Measurements from ENCODE around the gene DOCK6. TPM values are rescaled to one million over a fixed set of nuclear protein-coding genes. Genes with fewer than 3 reads are reported as not detected.

The DOCK6 gene
- total RNA-seq, 1 donor = 13.6 TPM

GRCh38 chr19:11295665-11296245, 33.4 kb upstream of the DOCK6 start, which contains the start of gene TSPAN16:
Gene TSPAN16 (plus strand): TSS chr19:11296160. CDS start chr19:11296298, 138 bp downstream.
- no peak for DNase-seq (ENCODE audit: low read depth)
- no peak for TF ChIP-seq CTCF (IDR thresholded peaks at IDR 0.05; ENCODE audit: insufficient read depth, low read length)
- H3K4me3 ChIP-seq (ENCODE audit: low read depth, low read length) = no peak within 1 kb of the TSS

- no peak for TF ChIP-seq CTCF (IDR thresholded peaks at IDR 0.05; ENCODE audit: insufficient read depth, low read length)
- H3K4me3 ChIP-seq (ENCODE audit: low read depth, low read length) = no peak overlapping the region
- DNase-seq (ENCODE audit: low read depth) = no peak
Observed at GRCh38 chr19:11295180-11295579, 32.9 kb upstream of the DOCK6 start.

- peak overlapping the region; percentile 51 for H3K4me3 ChIP-seq (ENCODE audit: low read depth, low read length)
Observed at GRCh38 chr19:11293433-11294389, 31.4 kb upstream of the DOCK6 start.

GRCh38 chr19:11291991-11292390, 29.7 kb upstream of the DOCK6 start:
- no peak overlapping the region for H3K4me3 ChIP-seq (ENCODE audit: low read depth, low read length)
- DNase-seq (ENCODE audit: low read depth) = no peak
- TF ChIP-seq CTCF (IDR thresholded peaks at IDR 0.05; ENCODE audit: insufficient read depth, low read length) = no peak

More at GRCh38 chr19:11293433-11294389, 31.4 kb upstream of the DOCK6 start:
- DNase-seq (ENCODE audit: low read depth) = peak; percentile 91
- TF ChIP-seq CTCF (IDR thresholded peaks at IDR 0.05; ENCODE audit: insufficient read depth, low read length) = peak; percentile 98

DNA sequence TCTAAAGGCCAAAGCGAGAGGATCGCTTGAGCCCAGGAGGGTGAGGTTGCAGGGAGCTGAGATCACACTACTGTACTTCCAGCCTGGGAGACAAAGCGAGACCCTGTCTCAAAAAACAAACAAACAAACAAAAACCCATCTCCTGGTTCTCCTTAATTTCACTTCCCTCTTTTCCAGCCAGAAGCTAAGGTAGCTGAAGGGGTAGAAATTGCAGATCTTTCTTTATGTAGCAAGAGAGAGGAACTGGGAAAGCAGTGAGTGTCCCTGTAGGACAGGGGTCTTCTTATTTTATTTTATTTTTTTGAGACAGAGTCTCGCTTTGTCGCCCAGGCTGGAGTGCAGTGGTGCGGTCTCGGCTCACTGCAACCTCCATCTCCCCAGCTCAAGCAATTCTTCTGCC, 29.1 kb upstream of the DOCK6 start:
- TF ChIP-seq CTCF (IDR thresholded peaks at IDR 0.05; ENCODE audit: insufficient read depth, low read length) = no peak
- no peak for DNase-seq (ENCODE audit: low read depth)
- no peak overlapping the region for H3K4me3 ChIP-seq (ENCODE audit: low read depth, low read length)

DNA sequence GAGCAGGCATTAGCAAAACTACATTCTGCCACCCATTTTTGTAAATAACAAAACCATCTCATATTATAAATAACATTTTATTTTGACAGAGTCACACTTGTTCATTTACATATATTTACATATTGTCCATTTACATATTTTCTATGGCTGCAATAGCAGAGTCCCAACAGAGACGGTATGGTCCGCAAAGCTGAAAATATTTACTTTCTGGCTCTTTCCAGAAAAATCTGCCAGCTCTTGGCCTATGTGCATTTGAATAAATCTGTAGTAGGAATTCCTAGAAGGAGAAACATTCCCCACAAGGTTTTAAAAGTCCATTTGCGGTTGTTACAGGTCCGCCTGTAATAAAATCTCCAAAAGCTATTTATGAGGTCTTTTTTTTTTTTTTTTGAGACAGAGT, 27.9 kb upstream of the DOCK6 start:
- no peak overlapping the region for H3K4me3 ChIP-seq (ENCODE audit: low read depth, low read length)
- DNase-seq (ENCODE audit: low read depth) = no peak
- no peak for TF ChIP-seq CTCF (IDR thresholded peaks at IDR 0.05; ENCODE audit: insufficient read depth, low read length)
